ENCODE results near the gene MYLK4.
A peak's percentile ranks its signal among the peaks of the same experiment; 100 is the strongest.

MYLK4 gene

GRCh38 chr6:2754393-2754792, 3.7 kb upstream of the MYLK4 start:
- DNase-seq = no peak

GRCh38 chr6:2753743-2754142, 3.0 kb upstream of the MYLK4 start:
- no peak for DNase-seq

GRCh38 chr6:2753110-2753489, 2.4 kb upstream of the MYLK4 start:
- DNase-seq = no peak

GRCh38 chr6:2752477-2753109, 1.9 kb upstream of the MYLK4 start:
- DNase-seq = no peak

GRCh38 chr6:2751871-2752270, 1.1 kb upstream of the MYLK4 start:
- no peak for DNase-seq

GRCh38 chr6:2749969-2750600, 637 bp downstream of the MYLK4 start:
- DNase-seq = peak; percentile 69

GRCh38 chr6:2748183-2748582, 2.5 kb downstream of the MYLK4 start:
- DNase-seq = no peak

- no peak for DNase-seq
Measured at GRCh38 chr6:2746557-2747061, 4.1 kb downstream of the MYLK4 start.

GRCh38 chr6:2745246-2745645, 5.5 kb downstream of the MYLK4 start:
- no peak for DNase-seq

- no peak for DNase-seq
Measured at GRCh38 chr6:2744778-2745177, 5.9 kb downstream of the MYLK4 start.

- no peak for DNase-seq
Measured at GRCh38 chr6:2744209-2744771, 6.4 kb downstream of the MYLK4 start.

- no peak for DNase-seq
Measured at GRCh38 chr6:2743280-2744208, 7.2 kb downstream of the MYLK4 start.

GRCh38 chr6:2741756-2742155, 9.0 kb downstream of the MYLK4 start:
- DNase-seq = no peak

GRCh38 chr6:2740581-2740980, 10.1 kb downstream of the MYLK4 start:
- no peak for DNase-seq

- no peak for DNase-seq
Measured at GRCh38 chr6:2739335-2739734, 11.4 kb downstream of the MYLK4 start.

- peak; percentile 47 for DNase-seq
Measured at GRCh38 chr6:2738373-2738979, 12.2 kb downstream of the MYLK4 start.

- no peak for DNase-seq
Measured at GRCh38 chr6:2737885-2738284, 12.8 kb downstream of the MYLK4 start.

GRCh38 chr6:2734488-2735166, 16.1 kb downstream of the MYLK4 start:
- DNase-seq = no peak

- DNase-seq = no peak
Measured at GRCh38 chr6:2733736-2734480, 16.8 kb downstream of the MYLK4 start.

- DNase-seq = no peak
Measured at GRCh38 chr6:2733324-2733723, 17.4 kb downstream of the MYLK4 start.

GRCh38 chr6:2732503-2733089, 18.1 kb downstream of the MYLK4 start:
- DNase-seq = no peak
